HepG2 (cell line): Measurements from ENCODE around the gene ODAD4. TPM values are rescaled to one million over a fixed set of nuclear protein-coding genes. Genes with fewer than 3 reads are reported as not detected.
A peak's percentile ranks its signal among the peaks of the same experiment; 100 is the strongest.

Experiments
- KLF6 ChIP-seq: IDR thresholded peaks from 2 replicates; pipeline ENCODE4 v1.8.0; 2016; ENCODE audit warnings: missing biosample characterization, missing genetic modification reagents
- MBD4 ChIP-seq: IDR thresholded peaks from 2 replicates; pipeline ENCODE4 v1.6.1; 2012; ENCODE audit warnings: low read length, inconsistent platforms, borderline replicate concordance
- NFYB ChIP-seq: sonication (generic); formaldehyde crosslinking; IDR thresholded peaks from 2 replicates; pipeline ENCODE4 v1.4.0; 2020; ENCODE audit warnings: missing genetic modification reagents
- SSRP1 ChIP-seq: IDR thresholded peaks from 2 replicates; pipeline ENCODE4 v1.6.1; 2016; ENCODE audit warnings: control low read depth
- TARDBP ChIP-seq: sonication (generic); formaldehyde crosslinking; IDR thresholded peaks from 2 replicates; pipeline ENCODE4 v1.8.0; 2022; ENCODE audit warnings: mild to moderate bottlenecking, missing genetic modification reagents
- ZNF260 ChIP-seq: sonication (generic); formaldehyde crosslinking; IDR thresholded peaks from 2 replicates; pipeline ENCODE4 v1.4.0; 2020; ENCODE audit warnings: missing genetic modification reagents, low read depth, mild to moderate bottlenecking, borderline replicate concordance
- ZNF484 ChIP-seq: sonication (generic); formaldehyde crosslinking; IDR thresholded peaks from 2 replicates; pipeline ENCODE4 v1.5.1; 2020; ENCODE audit warnings: mild to moderate bottlenecking, low read depth, missing genetic modification reagents, borderline replicate concordance
- ZNF530 ChIP-seq: sonication (generic); formaldehyde crosslinking; IDR thresholded peaks from 2 replicates; pipeline ENCODE4 v1.5.0; 2020; ENCODE audit warnings: low read depth, mild to moderate bottlenecking, missing genetic modification reagents
- ZNF644 ChIP-seq: IDR thresholded peaks from 2 replicates; pipeline ENCODE4 v1.6.1; 2016; ENCODE audit warnings: low read depth
- ZNF788 ChIP-seq: sonication (generic); formaldehyde crosslinking; IDR thresholded peaks from 2 replicates; pipeline ENCODE4 v1.5.0; 2020; ENCODE audit warnings: mild to moderate bottlenecking, missing genetic modification reagents, borderline replicate concordance
- polyA plus RNA-seq, 8 experiments: library from polyadenylated mRNA; depleted of rRNA in 3 of 8; stranded (reverse) in 7 of 8; unstranded in 1 of 8; fragments of >200 nt; fragmentation: Illumina TruSeq in 4 of 8; extraction: Trizol in 4 of 8; gene quantifications; 2 replicates each; pipeline versions ENCODE4 v1.2.1 to v1.2.3, GENCODE V29; 2011 to 2016; ENCODE audit warnings: low read depth in 4 of 8, missing spikeins in 1 of 8, mixed read lengths in 1 of 8; ENCODE audit not compliant: insufficient read depth in 1 of 8
- total RNA-seq, 5 experiments: library from RNA; depleted of rRNA; stranded (reverse); fragments of >200 nt; fragmentation: Illumina TruSeq; extraction: Trizol; gene quantifications; 2 replicates each; pipeline ENCODE4 v1.2.3, GENCODE V29; 2016; ENCODE audit warnings: low read depth in 1 of 5
- TF ChIP-seq, protein P1 (sequence below): IDR thresholded peaks from 2 replicates; pipeline ENCODE4 v1.6.1; 2016; ENCODE audit warnings: control low read depth
- TF ChIP-seq, protein P2 (sequence below): sonication (generic); formaldehyde crosslinking; IDR thresholded peaks from 2 replicates; pipeline ENCODE4 v1.4.0; 2020; ENCODE audit warnings: low read depth, missing genetic modification reagents
- TF ChIP-seq, protein P3 (sequence below): sonication (generic); formaldehyde crosslinking; IDR thresholded peaks from 2 replicates; pipeline ENCODE4 v1.5.1; 2020; ENCODE audit warnings: missing genetic modification reagents, mild to moderate bottlenecking, borderline replicate concordance
- TF ChIP-seq, protein P4 (sequence below): sonication (generic); formaldehyde crosslinking; IDR thresholded peaks from 2 replicates; pipeline ENCODE4 v1.4.0; 2020; ENCODE audit warnings: missing genetic modification reagents, borderline replicate concordance

ODAD4 gene
- total and polyA plus RNA-seq, 2 of the 13 experiments (the other 11 are each of a cell fraction or from before 2014, with no cell fraction given), result 0.48 to 0.53 TPM

DNA sequence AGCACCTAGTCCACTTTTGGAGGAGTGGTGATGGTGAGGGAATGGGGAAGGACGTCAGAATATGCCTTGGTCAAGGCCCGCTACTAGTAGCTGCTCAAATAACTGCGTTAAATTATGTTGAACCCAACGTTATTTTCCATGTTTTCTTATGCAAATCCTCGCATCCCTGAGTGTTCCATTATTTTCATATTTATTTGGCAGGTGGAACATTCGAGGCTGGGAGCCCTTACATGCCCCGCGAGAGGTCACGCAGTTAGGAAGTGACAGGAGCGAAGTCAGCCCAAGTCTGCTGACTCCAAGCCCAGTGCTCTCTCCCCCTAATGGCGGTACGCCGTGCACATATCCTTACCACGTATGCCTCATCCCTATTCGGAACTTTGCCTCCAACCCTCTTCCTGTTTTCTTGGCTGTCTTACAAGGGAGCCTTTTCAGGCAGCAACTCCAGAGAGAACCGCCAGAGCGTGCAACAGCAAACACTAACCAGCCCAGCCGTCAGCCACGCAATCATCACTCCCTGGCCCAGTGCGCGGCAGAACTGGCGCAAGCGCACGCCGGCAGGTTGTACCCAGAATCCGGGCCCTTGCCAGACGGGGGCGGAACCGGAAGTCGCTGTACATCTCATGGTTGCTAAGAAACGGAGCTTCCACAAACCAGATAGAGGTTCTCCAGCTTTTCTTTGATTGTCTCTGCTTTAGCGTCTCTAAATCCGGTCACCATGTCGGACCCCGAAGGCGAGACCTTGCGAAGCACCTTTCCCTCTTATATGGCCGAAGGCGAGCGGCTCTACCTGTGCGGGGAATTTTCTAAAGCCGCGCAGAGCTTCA is at the start of gene ODAD4 (continued):
- no peak for TF ChIP-seq MBD4
- no peak; the same call in 1 of the 2 replicates for TF ChIP-seq ZNF644
- TF ChIP-seq, protein P1, sequence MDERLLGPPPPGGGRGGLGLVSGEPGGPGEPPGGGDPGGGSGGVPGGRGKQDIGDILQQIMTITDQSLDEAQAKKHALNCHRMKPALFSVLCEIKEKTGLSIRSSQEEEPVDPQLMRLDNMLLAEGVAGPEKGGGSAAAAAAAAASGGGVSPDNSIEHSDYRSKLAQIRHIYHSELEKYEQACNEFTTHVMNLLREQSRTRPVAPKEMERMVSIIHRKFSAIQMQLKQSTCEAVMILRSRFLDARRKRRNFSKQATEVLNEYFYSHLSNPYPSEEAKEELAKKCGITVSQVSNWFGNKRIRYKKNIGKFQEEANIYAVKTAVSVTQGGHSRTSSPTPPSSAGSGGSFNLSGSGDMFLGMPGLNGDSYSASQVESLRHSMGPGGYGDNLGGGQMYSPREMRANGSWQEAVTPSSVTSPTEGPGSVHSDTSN, result peak; percentile 65
- TF ChIP-seq, protein P2, sequence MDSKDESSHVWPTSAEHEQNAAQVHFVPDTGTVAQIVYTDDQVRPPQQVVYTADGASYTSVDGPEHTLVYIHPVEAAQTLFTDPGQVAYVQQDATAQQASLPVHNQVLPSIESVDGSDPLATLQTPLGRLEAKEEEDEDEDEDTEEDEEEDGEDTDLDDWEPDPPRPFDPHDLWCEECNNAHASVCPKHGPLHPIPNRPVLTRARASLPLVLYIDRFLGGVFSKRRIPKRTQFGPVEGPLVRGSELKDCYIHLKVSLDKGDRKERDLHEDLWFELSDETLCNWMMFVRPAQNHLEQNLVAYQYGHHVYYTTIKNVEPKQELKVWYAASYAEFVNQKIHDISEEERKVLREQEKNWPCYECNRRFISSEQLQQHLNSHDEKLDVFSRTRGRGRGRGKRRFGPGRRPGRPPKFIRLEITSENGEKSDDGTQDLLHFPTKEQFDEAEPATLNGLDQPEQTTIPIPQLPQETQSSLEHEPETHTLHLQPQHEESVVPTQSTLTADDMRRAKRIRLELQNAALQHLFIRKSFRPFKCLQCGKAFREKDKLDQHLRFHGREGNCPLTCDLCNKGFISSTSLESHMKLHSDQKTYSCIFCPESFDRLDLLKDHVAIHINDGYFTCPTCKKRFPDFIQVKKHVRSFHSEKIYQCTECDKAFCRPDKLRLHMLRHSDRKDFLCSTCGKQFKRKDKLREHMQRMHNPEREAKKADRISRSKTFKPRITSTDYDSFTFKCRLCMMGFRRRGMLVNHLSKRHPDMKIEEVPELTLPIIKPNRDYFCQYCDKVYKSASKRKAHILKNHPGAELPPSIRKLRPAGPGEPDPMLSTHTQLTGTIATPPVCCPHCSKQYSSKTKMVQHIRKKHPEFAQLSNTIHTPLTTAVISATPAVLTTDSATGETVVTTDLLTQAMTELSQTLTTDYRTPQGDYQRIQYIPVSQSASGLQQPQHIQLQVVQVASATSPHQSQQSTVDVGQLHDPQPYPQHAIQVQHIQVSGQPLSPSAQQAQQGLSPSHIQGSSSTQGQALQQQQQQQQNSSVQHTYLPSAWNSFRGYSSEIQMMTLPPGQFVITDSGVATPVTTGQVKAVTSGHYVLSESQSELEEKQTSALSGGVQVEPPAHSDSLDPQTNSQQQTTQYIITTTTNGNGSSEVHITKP, result peak; percentile 43; the same call in 1 of the 2 replicates
- TF ChIP-seq ZNF260 (CRISPR knock-in tag), result no peak
- TF ChIP-seq, protein P3, sequence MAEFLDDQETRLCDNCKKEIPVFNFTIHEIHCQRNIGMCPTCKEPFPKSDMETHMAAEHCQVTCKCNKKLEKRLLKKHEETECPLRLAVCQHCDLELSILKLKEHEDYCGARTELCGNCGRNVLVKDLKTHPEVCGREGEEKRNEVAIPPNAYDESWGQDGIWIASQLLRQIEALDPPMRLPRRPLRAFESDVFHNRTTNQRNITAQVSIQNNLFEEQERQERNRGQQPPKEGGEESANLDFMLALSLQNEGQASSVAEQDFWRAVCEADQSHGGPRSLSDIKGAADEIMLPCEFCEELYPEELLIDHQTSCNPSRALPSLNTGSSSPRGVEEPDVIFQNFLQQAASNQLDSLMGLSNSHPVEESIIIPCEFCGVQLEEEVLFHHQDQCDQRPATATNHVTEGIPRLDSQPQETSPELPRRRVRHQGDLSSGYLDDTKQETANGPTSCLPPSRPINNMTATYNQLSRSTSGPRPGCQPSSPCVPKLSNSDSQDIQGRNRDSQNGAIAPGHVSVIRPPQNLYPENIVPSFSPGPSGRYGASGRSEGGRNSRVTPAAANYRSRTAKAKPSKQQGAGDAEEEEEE (CRISPR knock-in tag), result no peak
- TF ChIP-seq, protein P4, sequence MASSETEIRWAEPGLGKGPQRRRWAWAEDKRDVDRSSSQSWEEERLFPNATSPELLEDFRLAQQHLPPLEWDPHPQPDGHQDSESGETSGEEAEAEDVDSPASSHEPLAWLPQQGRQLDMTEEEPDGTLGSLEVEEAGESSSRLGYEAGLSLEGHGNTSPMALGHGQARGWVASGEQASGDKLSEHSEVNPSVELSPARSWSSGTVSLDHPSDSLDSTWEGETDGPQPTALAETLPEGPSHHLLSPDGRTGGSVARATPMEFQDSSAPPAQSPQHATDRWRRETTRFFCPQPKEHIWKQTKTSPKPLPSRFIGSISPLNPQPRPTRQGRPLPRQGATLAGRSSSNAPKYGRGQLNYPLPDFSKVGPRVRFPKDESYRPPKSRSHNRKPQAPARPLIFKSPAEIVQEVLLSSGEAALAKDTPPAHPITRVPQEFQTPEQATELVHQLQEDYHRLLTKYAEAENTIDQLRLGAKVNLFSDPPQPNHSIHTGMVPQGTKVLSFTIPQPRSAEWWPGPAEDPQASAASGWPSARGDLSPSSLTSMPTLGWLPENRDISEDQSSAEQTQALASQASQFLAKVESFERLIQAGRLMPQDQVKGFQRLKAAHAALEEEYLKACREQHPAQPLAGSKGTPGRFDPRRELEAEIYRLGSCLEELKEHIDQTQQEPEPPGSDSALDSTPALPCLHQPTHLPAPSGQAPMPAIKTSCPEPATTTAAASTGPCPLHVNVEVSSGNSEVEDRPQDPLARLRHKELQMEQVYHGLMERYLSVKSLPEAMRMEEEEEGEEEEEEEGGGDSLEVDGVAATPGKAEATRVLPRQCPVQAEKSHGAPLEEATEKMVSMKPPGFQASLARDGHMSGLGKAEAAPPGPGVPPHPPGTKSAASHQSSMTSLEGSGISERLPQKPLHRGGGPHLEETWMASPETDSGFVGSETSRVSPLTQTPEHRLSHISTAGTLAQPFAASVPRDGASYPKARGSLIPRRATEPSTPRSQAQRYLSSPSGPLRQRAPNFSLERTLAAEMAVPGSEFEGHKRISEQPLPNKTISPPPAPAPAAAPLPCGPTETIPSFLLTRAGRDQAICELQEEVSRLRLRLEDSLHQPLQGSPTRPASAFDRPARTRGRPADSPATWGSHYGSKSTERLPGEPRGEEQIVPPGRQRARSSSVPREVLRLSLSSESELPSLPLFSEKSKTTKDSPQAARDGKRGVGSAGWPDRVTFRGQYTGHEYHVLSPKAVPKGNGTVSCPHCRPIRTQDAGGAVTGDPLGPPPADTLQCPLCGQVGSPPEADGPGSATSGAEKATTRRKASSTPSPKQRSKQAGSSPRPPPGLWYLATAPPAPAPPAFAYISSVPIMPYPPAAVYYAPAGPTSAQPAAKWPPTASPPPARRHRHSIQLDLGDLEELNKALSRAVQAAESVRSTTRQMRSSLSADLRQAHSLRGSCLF (CRISPR knock-in tag), result 0 out of 2 replicates have a peak, but pooled peaks have one; percentile 41
- peak; percentile 35; the same call in 1 of the 2 replicates for TF ChIP-seq NFYB (CRISPR knock-in tag)
- TF ChIP-seq SSRP1 (CRISPR knock-in tag), result peak; percentile 76; the same call in 1 of the 2 replicates
- no peak for TF ChIP-seq ZNF530 (CRISPR knock-in tag)
- TF ChIP-seq TARDBP, result peak; percentile 84
- peak; percentile 28; the same call in 1 of the 2 replicates for TF ChIP-seq ZNF484 (CRISPR knock-in tag)
- peak; percentile 95 for TF ChIP-seq ZNF788
- TF ChIP-seq KLF6 (CRISPR knock-in tag), result 0 out of 2 replicates have a peak, but pooled peaks have one; percentile 31
